ENCODE results near the gene VAPB.

The VAPB gene

DNA sequence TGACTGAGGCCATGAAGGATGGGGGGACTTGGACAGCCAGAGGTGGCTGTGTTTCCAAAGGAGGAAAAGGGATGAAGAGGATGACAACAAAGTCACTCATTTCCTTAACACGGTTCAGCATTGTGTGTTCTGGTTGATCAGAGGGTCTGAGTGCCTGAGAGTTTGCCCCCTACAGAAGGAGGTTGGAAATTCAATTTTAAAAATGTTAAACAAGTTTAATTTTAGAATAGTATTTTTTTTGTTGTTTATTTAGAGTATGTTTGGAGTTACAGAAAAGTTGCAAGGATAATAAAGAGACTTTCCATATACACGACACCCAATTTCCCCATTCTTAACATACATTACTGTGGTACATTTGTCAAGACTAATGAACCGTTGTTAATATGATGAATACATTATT lies 10.3 kb upstream of the VAPB start:
- DNase-seq = no peak

DNA sequence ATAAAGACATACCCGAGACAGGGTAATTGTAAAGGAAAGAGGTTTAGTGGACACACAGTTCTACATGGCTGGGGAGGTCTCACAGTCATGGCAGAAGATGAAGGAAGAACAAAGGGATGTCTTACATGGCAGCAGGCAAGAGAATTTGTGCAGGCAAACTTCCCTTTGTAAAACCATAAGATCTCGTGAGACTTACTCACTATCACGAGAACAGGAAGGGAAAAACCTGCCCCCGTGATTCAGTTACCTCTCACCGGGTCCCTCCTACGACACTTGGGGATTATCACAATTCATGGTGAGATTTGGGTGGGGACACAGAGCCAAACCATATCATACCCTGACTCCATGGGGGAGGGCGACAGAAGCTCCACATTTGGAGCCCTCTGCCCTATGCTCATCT lies 7.4 kb upstream of the VAPB start:
- no peak for DNase-seq

DNA sequence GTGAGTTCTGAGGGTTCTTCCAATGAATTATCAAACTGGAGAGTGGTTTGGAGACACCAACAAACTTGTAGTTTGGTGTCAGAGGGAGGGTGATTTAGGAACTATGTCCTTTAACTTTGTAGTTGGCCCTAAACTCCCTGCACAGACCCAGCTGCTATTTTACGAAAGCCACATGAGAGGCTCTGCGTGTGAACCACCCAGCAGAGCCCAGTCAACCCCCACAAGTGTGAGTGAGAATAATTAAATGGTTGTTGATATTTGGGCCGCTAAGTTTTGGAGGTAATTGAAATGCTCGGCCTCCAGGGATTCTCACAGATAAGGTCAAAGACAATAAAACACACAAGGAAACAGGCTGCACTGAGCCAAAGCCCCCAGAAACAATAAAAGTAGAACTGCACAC lies 6.9 kb upstream of the VAPB start:
- no peak for DNase-seq

DNA sequence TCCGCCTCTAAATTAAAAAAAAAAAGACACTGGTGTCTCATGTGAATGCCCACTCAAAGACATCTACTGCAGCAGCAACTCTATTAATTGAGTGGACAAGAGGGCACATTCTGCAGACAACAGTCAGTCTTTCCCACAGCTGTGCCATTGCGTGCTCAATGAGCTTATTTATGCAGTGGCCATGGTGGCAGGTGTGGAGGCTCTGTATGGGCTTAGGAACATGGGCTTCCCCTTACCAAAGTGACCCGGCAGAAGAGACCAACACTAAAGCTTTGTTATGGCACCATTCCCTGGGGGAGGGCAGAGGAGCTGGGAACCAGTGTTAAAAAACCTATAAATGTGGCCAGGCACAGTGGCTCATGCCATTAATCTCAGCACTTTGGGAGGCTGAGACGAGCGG lies 4.2 kb upstream of the VAPB start:
- DNase-seq = no peak

DNA sequence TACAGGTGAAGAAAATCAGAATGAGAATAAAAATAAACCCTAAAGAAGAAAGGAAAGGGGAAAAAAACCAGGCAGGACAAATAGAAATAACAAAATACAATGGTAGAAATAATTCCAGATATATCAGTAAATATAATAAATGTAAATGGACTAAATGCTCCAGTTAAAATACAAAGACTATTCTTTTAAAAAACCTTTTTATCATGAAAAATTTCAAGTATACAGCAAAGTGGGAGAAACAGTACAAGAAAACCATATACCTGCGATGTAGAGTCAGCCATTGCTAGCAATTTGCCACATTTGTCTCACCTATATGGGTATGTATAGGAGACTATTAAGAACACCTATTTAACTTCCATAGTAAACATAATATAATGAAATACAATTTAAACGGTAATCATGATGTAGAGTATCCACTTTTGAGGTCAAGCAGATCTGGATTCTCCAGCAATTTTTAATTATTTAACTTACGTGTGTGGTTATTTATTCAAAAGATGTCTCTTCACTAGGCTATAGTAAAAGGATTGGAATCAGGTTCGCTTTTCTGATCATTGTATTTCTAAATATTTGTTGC lies 914 bp upstream of the VAPB start:
- DNase-seq = no peak

DNA sequence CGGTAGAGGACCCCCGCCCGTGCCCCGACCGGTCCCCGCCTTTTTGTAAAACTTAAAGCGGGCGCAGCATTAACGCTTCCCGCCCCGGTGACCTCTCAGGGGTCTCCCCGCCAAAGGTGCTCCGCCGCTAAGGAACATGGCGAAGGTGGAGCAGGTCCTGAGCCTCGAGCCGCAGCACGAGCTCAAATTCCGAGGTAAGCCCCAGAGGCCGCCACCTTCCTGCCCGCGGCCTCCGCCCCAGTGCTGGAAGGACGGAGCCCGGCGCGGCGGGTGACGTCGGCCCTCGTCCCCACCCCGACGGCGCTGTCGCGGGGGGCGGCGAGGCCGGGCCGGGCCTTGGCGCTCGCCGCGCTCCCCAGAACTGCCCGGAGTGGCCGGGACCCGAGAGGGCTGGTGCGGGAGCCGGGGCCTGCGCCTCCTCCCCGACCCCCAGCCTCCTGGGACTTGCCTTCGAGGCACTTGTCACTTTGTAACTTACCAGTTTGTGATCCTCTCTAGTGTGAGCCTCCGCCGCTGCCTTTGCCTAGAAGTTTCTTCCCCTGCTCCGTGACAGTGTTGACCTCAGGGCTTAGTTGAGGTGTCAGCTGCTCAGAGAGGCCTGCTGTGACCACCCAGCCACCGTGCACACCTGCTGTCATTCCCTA lies 417 bp downstream of the VAPB start:
- no peak for DNase-seq

DNA sequence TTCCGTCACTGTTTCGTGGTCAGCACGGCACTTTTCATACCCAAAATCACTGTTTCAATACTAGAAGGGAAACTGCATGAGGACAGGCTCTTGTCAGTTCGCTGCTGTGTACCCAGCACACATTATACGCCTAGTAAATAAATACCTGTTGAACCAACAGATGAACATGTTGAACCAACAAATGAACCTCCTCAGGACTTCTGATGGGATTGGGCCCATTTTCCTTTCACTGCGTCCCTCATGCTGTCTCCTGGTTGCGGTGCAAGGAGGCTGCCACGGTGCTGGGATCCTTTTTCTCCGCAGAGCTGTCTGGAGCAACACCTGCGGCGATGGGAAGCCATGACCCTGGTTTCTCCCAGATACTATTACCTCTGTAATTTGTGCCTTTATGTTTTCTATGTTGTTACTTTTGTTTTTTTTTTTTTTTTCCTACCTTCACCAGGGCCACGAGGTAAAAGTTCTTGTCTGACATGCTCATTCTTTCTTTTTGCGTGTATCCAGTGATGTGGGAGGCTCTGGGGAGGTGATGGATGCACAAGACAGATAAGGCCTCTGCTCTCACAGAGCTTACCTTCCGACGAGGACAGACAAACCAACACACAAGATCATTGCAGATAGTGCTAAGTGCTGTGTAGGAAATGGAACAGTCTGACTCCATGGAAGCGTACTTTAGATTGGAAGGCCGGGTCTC lies 1.1 kb downstream of the VAPB start:
- no peak for DNase-seq

DNA sequence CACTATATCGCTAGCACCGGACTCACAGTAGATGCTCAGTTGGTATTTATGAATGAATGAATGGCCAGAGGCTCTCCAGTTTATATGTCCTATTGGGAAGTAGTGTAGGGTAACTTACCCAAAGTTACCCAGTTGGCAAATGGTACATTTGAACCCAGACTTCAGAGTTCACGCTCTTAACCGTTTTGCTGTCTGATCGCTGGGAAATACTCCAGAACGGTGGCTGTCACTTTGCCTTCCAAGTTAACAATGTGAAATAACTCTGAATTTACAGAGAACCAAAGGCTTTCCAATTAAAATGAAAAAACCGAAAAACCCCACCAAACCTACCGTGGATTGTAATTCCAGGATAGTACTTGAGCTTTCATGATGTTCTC lies 1.6 kb downstream of the VAPB start:
- DNase-seq = no peak

DNA sequence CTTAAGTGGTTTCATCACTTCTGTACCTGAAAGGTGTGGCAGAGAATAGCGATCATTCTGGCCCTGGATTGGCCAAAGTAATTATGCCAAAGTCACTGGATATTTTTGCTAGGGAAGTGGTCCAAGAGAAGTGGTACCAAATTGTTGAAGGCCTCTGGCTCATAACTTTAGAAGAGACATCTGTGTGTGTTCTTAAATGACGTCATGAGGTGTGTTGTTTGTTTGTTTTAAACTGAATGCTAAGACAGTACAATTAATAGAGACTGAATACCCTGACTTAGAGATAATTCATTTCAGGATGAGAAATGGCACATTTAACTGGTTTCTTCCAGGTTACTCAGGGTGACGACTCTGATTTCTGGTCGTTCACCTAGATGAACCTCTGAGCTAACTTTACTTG lies 3.3 kb downstream of the VAPB start:
- DNase-seq = no peak

DNA sequence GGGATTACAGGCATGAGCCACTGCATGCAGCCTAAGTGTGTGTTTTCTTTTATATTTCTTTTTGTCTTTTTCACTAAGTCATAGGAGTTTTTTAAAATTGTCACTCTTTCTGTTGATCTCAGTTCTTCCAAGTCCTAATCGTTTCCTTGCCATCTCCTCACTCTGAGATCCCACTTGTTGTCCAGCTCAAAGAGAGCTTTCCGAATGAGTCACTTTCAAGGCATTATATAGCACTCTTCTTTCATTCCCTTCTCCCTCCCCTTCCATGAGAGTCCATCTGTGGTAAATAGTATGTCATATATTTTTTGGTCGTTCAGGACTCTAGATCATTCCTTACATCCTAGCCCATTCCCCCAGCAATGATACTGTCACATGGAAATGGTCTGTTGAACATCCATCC lies 4.3 kb downstream of the VAPB start:
- no peak for DNase-seq

DNA sequence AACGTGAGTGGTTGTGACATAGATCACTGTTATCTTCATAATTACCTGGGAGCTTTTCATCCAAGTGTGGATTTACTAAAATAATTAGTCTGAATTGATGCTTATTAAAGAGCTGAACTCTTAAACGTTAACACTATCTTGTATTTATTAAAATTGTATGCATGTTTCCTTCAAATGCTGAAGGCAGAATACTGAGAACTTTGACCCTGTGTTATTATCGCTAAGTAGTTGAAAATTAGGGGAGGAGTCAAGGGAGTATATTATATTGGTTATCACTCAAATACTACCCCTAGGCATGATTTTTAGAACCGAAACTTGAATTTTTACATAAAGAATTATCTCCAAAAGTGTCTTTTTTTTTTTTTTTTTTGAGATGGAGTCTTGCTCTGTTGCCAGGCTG lies 5.8 kb downstream of the VAPB start:
- no peak for DNase-seq

DNA sequence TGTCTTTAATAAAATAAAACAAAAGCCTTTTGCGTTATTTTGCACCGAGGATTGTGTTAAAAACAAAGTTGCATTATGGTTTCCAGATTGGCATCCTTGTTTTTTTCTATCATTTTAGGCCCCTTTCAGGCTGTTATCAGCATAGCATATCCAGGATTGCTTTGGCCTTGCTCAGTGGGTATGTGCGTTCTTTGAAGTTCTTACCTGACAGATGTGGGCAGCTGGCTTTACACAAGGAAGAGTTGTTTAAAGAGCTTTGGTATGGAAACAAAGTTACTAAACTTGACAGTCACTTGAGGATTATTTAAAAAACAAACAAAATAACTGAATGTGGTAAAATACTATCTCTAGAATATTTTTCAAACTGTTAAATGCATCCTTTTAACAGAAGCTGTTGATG lies 6.6 kb downstream of the VAPB start:
- DNase-seq = no peak

DNA sequence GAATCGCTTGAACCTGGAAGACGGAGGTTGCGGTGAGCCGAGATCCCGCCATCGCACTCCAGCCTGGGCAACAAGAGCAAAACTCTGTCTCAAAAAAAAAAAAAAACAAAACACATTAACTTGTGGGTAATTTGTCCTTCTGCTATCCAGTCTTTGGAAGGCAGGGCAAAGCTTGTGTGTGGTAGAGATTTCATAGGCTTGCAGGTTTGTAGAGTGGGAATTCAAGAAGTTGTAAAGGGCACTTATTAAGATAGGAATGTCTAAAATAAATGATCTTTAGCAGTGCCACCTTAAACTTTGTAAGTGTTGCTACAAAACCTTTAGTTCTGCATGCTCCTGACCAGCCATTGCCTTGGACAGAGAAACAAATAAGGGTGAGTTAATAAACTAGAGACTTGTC lies 8.4 kb downstream of the VAPB start:
- no peak for DNase-seq

DNA sequence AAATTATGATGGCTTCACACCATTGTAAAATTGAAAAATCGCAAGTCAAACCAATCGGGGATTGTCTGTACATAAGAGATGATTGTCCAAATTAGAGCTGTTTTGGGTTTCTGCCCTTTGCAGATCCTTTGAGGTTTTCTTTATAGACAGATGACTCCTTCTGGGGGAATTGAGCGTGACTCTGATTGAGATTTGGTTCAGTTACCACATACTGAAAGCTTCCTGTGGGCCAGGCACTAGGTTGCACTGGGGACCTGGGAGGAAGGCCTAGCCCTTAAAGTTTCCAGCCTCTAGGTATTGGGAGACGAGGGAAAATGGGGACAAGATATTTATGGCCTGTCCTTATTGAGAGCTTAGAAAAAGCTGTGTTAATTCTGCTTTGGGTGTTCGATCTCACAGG lies 9.2 kb downstream of the VAPB start:
- no peak for DNase-seq

DNA sequence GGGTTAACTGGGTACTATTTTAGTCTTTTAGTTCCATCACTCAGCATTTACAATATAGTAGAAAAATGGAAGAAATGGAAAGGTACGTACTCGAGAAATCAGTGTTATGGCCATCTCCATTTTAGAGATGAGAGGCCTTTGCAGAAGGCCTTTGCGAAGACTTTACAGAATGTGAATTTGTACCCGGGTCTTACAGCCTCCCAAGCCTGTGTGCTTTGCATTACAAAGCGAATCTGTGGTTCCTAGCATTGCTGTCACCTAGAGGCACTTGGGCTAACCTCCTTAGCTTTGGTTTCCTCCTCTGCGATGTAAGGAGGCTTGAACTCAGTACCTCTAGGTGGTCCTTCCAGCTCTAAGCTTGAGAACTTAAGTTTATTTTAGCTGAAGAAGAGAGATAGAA lies 10.9 kb downstream of the VAPB start:
- no peak for DNase-seq

DNA sequence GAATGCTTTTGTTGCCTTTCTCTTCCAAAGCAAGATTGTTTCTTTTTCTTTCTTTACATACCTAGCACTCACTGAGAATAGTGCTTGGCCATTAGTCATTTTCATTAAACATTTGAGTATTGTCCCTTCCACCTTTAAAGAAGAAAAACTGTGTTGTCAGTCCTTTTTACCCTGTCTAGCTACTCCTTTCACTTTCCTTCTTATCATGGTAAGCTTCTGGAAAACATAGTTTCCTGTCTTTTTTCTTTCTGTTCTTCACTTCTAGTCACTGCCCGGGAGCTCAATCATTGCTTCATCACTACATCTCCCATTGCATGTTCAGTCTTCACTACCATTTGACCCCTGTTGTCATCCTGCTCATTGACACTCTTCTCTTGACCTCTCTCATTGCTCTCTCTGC lies 12.1 kb downstream of the VAPB start:
- DNase-seq = no peak

DNA sequence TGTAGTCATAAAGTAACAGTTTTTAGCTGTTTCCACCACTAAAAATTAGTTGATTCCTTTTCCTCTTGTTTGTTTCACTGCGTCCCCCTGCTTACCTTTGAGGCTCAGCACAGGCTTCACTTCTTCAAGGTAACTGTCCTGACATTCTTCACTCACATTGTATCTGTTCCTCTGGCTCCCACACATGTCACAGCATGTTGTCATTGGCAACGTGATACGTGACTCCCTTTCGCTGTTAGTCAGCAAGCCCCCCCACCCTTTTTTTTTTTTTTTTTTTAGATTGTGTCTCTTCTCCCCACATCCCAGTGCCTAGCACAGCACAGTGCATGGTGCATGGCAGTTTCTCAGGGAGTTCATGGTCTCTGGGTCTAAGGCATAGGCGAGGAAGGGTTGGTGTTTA lies 13.3 kb downstream of the VAPB start:
- no peak for DNase-seq

DNA sequence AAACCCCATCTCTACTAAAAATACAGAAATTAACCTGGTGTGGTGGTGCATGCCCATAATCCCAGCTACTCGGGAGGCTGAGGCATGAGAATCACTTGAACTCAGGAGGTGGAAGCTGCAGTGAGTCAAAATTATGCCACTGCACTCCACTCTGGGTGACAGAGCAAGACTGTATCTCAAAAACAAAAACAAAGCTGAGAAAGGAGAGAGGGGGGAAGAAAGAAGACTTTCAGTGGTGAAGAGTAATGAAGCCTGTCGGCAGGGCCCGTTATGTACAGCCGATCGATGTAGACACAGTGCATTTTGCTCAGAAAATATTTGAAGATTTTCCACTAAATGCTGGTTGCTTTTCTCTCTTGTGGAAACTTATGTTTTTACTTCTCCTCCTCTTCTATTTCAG lies 13.8 kb downstream of the VAPB start:
- no peak for DNase-seq

DNA sequence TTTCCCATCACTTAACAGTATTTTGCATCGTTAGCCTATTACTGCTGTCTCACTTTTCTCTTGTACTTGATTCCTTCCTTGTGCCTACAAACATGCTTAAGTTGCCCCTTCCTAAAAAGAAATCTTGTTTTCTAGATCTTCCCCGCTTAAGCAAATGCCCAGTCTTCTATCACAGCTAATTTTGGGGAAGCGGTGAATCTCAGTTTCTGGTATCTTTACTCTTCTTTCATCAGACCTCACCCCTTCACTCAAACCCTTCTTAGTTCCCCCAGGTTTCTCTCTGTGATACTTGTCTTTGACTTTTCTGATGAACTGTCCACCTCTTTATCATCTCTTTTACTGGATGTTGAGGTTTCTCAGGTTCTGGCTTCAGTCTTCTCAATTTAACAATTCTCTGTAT lies 14.2 kb downstream of the VAPB start:
- DNase-seq = no peak

DNA sequence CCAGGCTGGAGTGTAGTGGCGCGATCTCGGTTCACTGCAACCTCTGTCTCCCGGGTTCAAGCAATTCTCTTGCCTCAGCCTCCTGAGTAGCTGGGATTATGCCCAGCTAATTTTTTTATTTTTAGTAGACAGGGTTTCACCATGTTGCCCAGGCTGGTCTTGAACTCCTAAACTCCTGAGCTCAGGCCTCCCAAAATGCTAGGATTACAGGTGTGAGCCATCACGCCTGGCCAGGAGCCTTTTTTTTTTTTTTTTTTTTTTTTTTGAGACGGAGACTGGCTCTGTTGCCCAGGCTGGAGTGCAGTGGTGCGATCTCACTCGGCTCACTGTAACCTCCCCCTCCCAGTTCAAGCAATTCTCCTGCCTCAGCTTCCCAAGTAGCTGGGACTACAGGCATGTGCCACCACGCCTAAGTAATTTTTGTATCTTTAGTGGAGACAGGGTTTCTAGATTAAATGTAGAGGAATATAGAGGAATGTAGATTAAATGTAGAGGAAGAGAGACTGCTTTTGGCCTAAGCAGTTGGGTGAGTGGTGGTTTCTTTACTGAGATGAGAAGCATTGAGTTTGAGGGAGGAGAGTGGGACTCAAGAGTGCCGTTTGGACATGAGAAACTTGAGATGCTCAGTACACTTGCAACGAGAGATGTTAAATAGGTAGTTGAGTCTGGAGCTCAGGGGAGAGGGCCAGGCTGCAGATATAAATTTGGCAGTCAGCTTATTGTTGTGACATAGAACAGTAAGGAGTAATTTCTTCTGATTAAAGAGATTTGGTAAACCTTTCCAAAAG lies 16.7 kb downstream of the VAPB start:
- DNase-seq = no peak

DNA sequence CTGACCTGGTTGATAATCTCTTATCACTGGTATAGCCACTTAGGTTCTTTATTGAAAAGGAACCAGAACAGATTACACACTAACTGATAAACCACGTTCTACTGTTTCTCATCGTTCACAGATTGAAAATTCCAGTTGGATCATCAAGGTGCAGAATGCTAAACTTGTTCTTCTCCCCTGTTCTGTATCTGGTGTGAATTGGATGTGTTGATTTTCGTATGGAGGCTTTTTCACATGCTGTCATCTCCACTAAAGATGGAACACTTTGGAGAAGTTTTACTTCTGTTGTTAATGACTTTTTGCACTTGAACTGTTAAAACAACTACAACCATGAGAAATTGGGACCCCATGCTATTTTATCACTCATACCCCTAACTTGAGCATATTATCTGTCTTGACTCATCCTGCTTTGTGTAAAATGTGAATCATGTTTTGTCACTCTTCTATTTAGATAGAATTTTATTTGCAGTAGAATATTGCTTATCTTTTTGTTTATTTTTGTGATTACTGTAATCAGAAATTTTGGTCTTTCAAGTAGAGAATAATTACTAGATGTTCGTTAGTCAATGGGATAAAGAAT lies 17.5 kb downstream of the VAPB start:
- no peak for DNase-seq

DNA sequence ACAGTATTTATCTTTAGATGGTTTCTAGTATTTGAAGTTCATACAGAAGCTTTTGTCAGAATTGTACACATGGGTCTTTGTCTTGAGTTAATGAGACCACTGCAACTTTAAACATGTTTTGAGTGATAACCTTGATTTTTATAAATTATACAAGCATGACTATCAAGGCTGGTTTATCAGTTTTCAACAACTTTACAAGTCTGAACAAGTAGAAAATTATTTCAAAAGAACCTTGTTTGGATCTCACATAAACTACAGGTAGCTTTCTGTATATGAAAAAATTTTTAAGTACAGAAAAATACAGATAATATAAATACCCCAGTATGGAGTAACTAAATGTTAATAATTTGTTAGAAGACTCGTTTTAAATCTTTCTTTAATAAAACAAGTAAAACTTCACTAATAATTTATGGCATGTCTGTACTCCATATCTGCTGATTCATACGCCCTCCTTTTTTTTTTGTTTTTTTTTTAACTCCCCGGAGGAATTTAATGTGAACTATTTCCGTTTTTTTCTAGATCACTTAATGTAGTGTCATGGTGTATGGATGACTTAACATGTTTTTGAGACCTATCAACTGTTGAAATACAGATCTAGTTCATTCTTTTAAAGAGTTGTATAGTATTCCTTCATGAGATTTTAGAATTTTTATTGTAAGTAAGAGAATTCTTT lies 18.3 kb downstream of the VAPB start:
- DNase-seq = peak; percentile 61

DNA sequence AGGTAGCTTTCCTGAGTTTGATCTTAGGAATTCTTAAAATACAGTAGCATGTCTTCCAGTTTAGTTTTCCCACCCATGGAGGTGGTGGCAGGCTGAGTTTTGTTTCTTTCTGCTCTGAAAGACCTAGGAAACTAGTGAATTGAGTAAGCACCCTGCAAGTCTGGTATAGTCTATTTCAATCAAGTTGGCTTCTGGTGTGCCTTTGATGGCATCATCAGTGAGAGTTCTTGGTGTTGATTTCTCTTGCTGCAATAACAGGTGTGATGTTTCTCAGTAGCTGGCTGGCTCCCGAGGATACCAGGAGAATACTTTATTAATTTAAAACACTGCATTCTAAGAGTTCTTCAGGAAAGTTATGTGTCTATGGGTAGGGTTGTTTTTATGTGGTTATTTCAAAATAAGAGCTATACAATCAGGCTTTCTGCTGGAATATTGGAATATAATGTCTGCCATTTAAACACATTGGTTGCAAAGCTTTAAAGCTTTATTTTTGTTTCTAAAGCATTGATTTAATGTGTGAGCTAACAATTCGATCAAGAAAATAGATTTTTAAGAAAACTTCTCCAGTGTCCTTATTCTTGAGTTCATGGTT lies 19.0 kb downstream of the VAPB start:
- no peak for DNase-seq

All from kidney glomerular epithelial cell (primary cell).